Measurements from ENCODE around the gene OR10J4. TPM values are rescaled to one million over a fixed set of nuclear protein-coding genes. Genes with fewer than 3 reads are reported as not detected.

Gene OR10J4
- polyA plus RNA-seq, 3 donors: not detected

DNA sequence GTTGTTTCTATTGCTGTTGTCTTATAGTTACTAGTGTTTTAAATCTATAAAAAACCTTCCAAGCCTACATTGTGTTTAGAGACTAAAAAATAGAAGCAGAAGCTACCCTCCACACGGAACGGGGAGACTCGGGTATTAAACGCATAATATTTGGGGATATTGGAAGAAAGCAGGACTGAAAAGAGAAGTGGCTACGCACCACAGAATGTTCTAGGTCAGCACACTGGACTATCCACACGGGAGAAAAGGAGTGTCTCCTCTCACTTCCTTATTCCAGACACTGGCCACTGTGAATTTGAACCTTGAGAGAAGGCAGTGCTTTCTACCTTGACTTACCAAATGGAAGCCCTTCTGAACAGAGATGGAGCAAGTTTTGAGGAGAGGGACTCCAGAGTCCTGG, 1.0 kb upstream of the OR10J4 start:
- Histone ChIP-seq H3K4me3 (replicated peaks in 1 of 3; ENCODE audit: low read depth in 2 of 3, low read length in 3 of 3) (peak overlapping the region in 1 of 3 experiments; percentile 23), H2AFZ (ENCODE audit: insufficient read depth, low read depth, low read length, poor library complexity, severe bottlenecking) (no peak overlapping the region), H3K4me1 (ENCODE audit: control insufficient read depth in 1 of 2, insufficient read depth in 2 of 2, low read length in 2 of 2) (peaks cover 15 to 19% of the 10 kb centered on the region in 2 donors), H3K9me3 (replicated peaks in 1 of 2; ENCODE audit: control insufficient read depth in 1 of 2, insufficient read depth in 1 of 2, low read length in 2 of 2) (no peaks in the 10 kb centered on the region), H3K9ac (ENCODE audit: insufficient read depth, low read length, poor library complexity, severe bottlenecking) (peak overlapping the region; percentile 15), H3K36me3 (replicated peaks in 1 of 2; ENCODE audit: control insufficient read depth in 1 of 2, insufficient read depth in 2 of 2, low read length in 2 of 2) (no peaks in the 10 kb centered on the region), H3K79me2 (ENCODE audit: insufficient read depth, low read length) (no peaks in the 10 kb centered on the region), H3K27ac (ENCODE audit: low read depth in 1 of 2, low read length in 2 of 2) (no peak overlapping the region), H3K27me3 (ENCODE audit: control insufficient read depth in 2 of 2, insufficient read depth in 2 of 2, low read length in 2 of 2) (no peaks in the 10 kb centered on the region), H3K4me2 (replicated peaks; ENCODE audit: extremely low read depth, low read length, poor library complexity, severe bottlenecking) (no peak overlapping the region), H4K20me1 (ENCODE audit: insufficient read depth, low read length) (no peaks in the 10 kb centered on the region)
- WGBS (ENCODE audit: insufficient coverage): no CpG with 5 or more reads among the region's 6 CpGs
- no peaks in the 10 kb centered on the region for H3K27me3 Mint-ChIP-seq (ENCODE audit: low read depth in 3 of 3)
- no peak overlapping the region for H3K27ac Mint-ChIP-seq
- H3K4me1 Mint-ChIP-seq: peaks cover 19% of the 10 kb centered on the region
- DNase-seq: peak; percentile 5 to 38 (median 12)
- TF ChIP-seq CTCF (IDR thresholded peaks at IDR 0.05): no peak
- H3K9me3 Mint-ChIP-seq: peaks cover 0 to 8% (median 0%) of the 10 kb centered on the region in 7 donors
- H3K36me3 Mint-ChIP-seq: no peaks in the 10 kb centered on the region
- no peak overlapping the region for H3K4me3 Mint-ChIP-seq
- intact Hi-C loops (cut with micrococcal nuclease): no loop called here

DNA sequence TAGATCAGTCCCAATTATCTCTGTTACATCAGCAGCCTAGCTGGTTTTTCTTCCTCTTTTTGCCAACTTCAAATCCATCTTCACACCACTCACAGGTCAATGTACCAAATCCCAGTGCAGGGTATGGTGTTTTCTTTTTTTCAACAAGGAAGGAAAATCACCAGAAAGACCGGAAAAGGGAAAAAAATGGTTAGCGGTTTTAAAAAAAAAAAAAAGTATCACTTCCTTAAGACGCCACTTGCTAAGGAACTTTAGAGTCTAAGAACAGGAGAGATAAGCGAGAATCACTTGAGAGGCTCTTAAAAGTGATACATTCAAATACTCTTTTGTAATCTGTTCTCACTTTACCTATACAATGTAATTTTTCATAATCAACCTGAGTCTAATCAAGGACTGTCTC, 4.5 kb downstream of the OR10J4 start:
- peak; percentile 6 to 31 (median 16) for DNase-seq
- Histone ChIP-seq H3K36me3 (replicated peaks in 1 of 2; ENCODE audit: control insufficient read depth in 1 of 2, insufficient read depth in 2 of 2, low read length in 2 of 2) (no peaks in the 10 kb centered on the region), H3K4me1 (ENCODE audit: control insufficient read depth in 1 of 2, insufficient read depth in 2 of 2, low read length in 2 of 2) (peaks cover 39 to 41% of the 10 kb centered on the region in 2 donors), H2AFZ (ENCODE audit: insufficient read depth, low read depth, low read length, poor library complexity, severe bottlenecking) (no peak overlapping the region), H3K9ac (ENCODE audit: insufficient read depth, low read length, poor library complexity, severe bottlenecking) (no peak overlapping the region), H3K27me3 (ENCODE audit: control insufficient read depth in 2 of 2, insufficient read depth in 2 of 2, low read length in 2 of 2) (no peaks in the 10 kb centered on the region), H3K4me2 (replicated peaks; ENCODE audit: extremely low read depth, low read length, poor library complexity, severe bottlenecking) (peak overlapping the region; percentile 17), H3K27ac (ENCODE audit: low read depth in 1 of 2, low read length in 2 of 2) (peak overlapping the region in 1 of 2 donors; percentile 24), H3K4me3 (replicated peaks in 1 of 3; ENCODE audit: low read depth in 2 of 3, low read length in 3 of 3) (peak overlapping the region in 1 of 3 experiments; percentile 33), H3K9me3 (replicated peaks in 1 of 2; ENCODE audit: control insufficient read depth in 1 of 2, insufficient read depth in 1 of 2, low read length in 2 of 2) (no peaks in the 10 kb centered on the region), H3K79me2 (ENCODE audit: insufficient read depth, low read length) (no peaks in the 10 kb centered on the region), H4K20me1 (ENCODE audit: insufficient read depth, low read length) (no peaks in the 10 kb centered on the region)
- Mint-ChIP-seq H3K27ac (peak overlapping the region in 4 of 7 donors; percentile 38 to 93 (median 61)), H3K4me3 (peak overlapping the region; percentile 9 to 59), H3K36me3 (no peaks in the 10 kb centered on the region), H3K9me3 (peaks cover 0 to 8% (median 0%) of the 10 kb centered on the region in 7 donors), H3K27me3 (ENCODE audit: low read depth in 3 of 3) (no peaks in the 10 kb centered on the region), H3K4me1 (peaks cover 51% of the 10 kb centered on the region)
- no peak for TF ChIP-seq CTCF (IDR thresholded peaks at IDR 0.05)
- intact Hi-C loops (cut with micrococcal nuclease): no loop called here
- WGBS (ENCODE audit: insufficient coverage): no CpG with 5 or more reads among the region's 4 CpGs
